ENCODE measurements around the gene CMC1. TPM values are rescaled to one million over a fixed set of nuclear protein-coding genes. Genes with fewer than 3 reads are reported as not detected.

The CMC1 gene
- 39.8 to 53.3 TPM (median 50.0 TPM) in 5 replicates for total RNA-seq (2022; extraction: Qiagen RNA extraction; ENCODE audit: low read depth)

GRCh38 chr3:28241221-28242160 lies at the start of gene CMC1:
Gene CMC1 (plus strand): TSS chr3:28241619. CDS start chr3:28241794, 175 bp downstream.

GRCh38 chr3:28348629-28349468 lies 107.4 kb downstream of the CMC1 start, which contains the start of the genes AZI2 and ZCWPW2:
Gene AZI2 (minus strand): TSS chr3:28348824. CDS start chr3:28340617, 8,207 bp downstream.
Gene ZCWPW2 (plus strand): TSS chr3:28348721. CDS start chr3:28413069, 64,348 bp downstream.

Other genes starting within 250 kb of the CMC1 start
- gene ZCWPW2, start 107.1 kb downstream of the CMC1 start, total RNA-seq (2022; extraction: Qiagen RNA extraction; ENCODE audit: low read depth), result 0.06 TPM in 1 of 5 replicates, not detected in the others
- gene AZI2, start 107.2 kb downstream of the CMC1 start, total RNA-seq (2022; extraction: Qiagen RNA extraction; ENCODE audit: low read depth), result 40.8 to 50.4 TPM (median 46.5 TPM) in 5 replicates